Astrocyte (in vitro differentiated cells and primary cell): ENCODE data around the gene FGGY.

ENCODE experiments used
- EZH2 ChIP-seq: IDR thresholded peaks from 2 replicates; pipeline ENCODE4 v1.6.1; 2012; ENCODE audit warnings: mild to moderate bottlenecking, low read length, inconsistent platforms; ENCODE audit not compliant: insufficient read depth
- TF ChIP-seq, protein P1 (sequence below): IDR thresholded peaks from 2 replicates; pipeline ENCODE4 v1.5.1; 2011; ENCODE audit warnings: low read depth, mild to moderate bottlenecking, inconsistent platforms, low read length, moderate library complexity; ENCODE audit not compliant: insufficient read depth

DNA sequence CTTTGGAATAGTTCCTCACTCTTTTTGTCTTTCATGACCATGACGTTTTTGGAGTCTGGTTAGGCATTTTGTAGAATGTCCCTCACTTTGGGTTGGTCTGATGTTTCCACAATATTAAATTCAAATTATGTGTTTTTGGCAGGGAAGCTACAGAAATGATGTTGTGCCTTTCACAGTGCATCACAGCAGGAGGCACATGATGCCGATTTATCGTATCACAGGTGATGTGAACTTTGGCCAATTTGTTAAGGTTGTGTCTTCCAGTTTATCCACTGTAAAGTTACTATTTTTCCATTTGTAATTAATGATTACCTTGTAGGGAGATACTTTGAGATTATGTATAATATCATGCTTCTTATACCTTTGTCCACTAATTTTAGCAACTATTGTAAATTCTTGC is 114.3 kb downstream of the FGGY start:
- TF ChIP-seq, protein P1, sequence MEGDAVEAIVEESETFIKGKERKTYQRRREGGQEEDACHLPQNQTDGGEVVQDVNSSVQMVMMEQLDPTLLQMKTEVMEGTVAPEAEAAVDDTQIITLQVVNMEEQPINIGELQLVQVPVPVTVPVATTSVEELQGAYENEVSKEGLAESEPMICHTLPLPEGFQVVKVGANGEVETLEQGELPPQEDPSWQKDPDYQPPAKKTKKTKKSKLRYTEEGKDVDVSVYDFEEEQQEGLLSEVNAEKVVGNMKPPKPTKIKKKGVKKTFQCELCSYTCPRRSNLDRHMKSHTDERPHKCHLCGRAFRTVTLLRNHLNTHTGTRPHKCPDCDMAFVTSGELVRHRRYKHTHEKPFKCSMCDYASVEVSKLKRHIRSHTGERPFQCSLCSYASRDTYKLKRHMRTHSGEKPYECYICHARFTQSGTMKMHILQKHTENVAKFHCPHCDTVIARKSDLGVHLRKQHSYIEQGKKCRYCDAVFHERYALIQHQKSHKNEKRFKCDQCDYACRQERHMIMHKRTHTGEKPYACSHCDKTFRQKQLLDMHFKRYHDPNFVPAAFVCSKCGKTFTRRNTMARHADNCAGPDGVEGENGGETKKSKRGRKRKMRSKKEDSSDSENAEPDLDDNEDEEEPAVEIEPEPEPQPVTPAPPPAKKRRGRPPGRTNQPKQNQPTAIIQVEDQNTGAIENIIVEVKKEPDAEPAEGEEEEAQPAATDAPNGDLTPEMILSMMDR, result no peak
- no peak for TF ChIP-seq EZH2
